ENCODE results near the gene ZNF354C. TPM values are rescaled to one million over a fixed set of nuclear protein-coding genes. Genes with fewer than 3 reads are reported as not detected.

The ZNF354C gene
- polyA plus RNA-seq, 3 donors: 0.25 to 0.48 (median 0.31) TPM

DNA sequence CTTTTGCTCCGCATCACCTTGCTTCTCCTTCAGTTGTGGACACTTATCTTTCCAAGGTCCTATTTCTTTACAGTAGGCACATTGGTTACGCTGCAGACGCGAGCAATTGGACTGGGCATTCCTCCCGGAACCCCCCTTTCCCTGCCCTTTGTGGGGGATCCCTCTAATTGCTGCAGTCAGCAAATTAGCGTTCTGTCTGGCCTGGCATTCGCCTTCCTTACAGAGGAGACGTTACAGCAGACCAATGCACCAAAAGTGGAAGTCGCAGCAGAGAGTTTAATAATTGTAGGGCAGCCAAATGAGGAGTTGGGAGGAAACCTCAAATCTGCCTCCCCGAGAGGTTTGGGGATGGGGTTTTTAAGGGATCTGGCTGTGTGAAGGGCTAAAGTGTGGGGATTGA is 5.3 kb upstream of the ZNF354C start:
- TF ChIP-seq CTCF (IDR thresholded peaks at IDR 0.05): no peak
- no peak overlapping the region for H3K4me3 ChIP-seq (replicated peaks in 1 of 3; ENCODE audit: low read depth in 2 of 3, low read length in 3 of 3)
- Mint-ChIP-seq H3K4me1 (peaks cover 4% of the 10 kb centered on the region), H3K36me3 (peaks cover 2 to 4% of the 10 kb centered on the region in 2 donors), H3K27me3 (ENCODE audit: low read depth in 3 of 3) (peaks cover 3 to 6% (median 3%) of the 10 kb centered on the region in 3 donors), H3K9me3 (peaks cover 28 to 85% (median 75%) of the 10 kb centered on the region in 7 donors), H3K27ac (no peak overlapping the region), H3K4me3 (no peak overlapping the region)
- H3K79me2 ChIP-seq (ENCODE audit: insufficient read depth, low read length): no peaks in the 10 kb centered on the region
- WGBS (ENCODE audit: insufficient coverage): 93% methylated on average over 9 of the region's 10 CpGs
- H3K4me1 ChIP-seq (ENCODE audit: control insufficient read depth in 1 of 2, insufficient read depth in 2 of 2, low read length in 2 of 2): no peaks in the 10 kb centered on the region
- peaks cover 61 to 93% of the 10 kb centered on the region in 2 donors for H3K9me3 ChIP-seq (replicated peaks in 1 of 2; ENCODE audit: control insufficient read depth in 1 of 2, insufficient read depth in 1 of 2, low read length in 2 of 2)
- no peak overlapping the region for H2AFZ ChIP-seq (ENCODE audit: insufficient read depth, low read depth, low read length, poor library complexity, severe bottlenecking)
- H3K9ac ChIP-seq (ENCODE audit: insufficient read depth, low read length, poor library complexity, severe bottlenecking): no peak overlapping the region
- no peak overlapping the region for H3K27ac ChIP-seq (ENCODE audit: low read depth in 1 of 2, low read length in 2 of 2)
- intact Hi-C loops (cut with micrococcal nuclease): no loop called here
- H4K20me1 ChIP-seq (ENCODE audit: insufficient read depth, low read length): no peaks in the 10 kb centered on the region
- no peak for DNase-seq
- H3K27me3 ChIP-seq (ENCODE audit: control insufficient read depth in 2 of 2, insufficient read depth in 2 of 2, low read length in 2 of 2): no peaks in the 10 kb centered on the region
- H3K4me2 ChIP-seq (replicated peaks; ENCODE audit: extremely low read depth, low read length, poor library complexity, severe bottlenecking): no peak overlapping the region
- H3K36me3 ChIP-seq (replicated peaks in 1 of 2; ENCODE audit: control insufficient read depth in 1 of 2, insufficient read depth in 2 of 2, low read length in 2 of 2): no peaks in the 10 kb centered on the region

- no peaks in the 10 kb centered on the region for H3K27me3 ChIP-seq (ENCODE audit: control insufficient read depth in 2 of 2, insufficient read depth in 2 of 2, low read length in 2 of 2)
- no peak overlapping the region for H3K4me3 ChIP-seq (replicated peaks in 1 of 3; ENCODE audit: low read depth in 2 of 3, low read length in 3 of 3)
- H3K4me2 ChIP-seq (replicated peaks; ENCODE audit: extremely low read depth, low read length, poor library complexity, severe bottlenecking): no peak overlapping the region
- H3K9ac ChIP-seq (ENCODE audit: insufficient read depth, low read length, poor library complexity, severe bottlenecking): no peak overlapping the region
- no peaks in the 10 kb centered on the region for H3K36me3 ChIP-seq (replicated peaks in 1 of 2; ENCODE audit: control insufficient read depth in 1 of 2, insufficient read depth in 2 of 2, low read length in 2 of 2)
- Mint-ChIP-seq H3K27me3 (ENCODE audit: low read depth in 3 of 3) (peaks cover 3 to 6% (median 3%) of the 10 kb centered on the region in 3 donors), H3K4me1 (peaks cover 4% of the 10 kb centered on the region), H3K27ac (no peak overlapping the region), H3K36me3 (peaks cover 2 to 4% of the 10 kb centered on the region in 2 donors), H3K9me3 (peaks cover 28 to 87% (median 75%) of the 10 kb centered on the region in 7 donors), H3K4me3 (no peak overlapping the region)
- H3K27ac ChIP-seq (ENCODE audit: low read depth in 1 of 2, low read length in 2 of 2): no peak overlapping the region
- no peak for TF ChIP-seq CTCF (IDR thresholded peaks at IDR 0.05)
- intact Hi-C loops (cut with micrococcal nuclease): no loop called here
- no peaks in the 10 kb centered on the region for H4K20me1 ChIP-seq (ENCODE audit: insufficient read depth, low read length)
- WGBS (ENCODE audit: insufficient coverage): 60% methylated on average over 1 of the region's 3 CpGs
- H2AFZ ChIP-seq (ENCODE audit: insufficient read depth, low read depth, low read length, poor library complexity, severe bottlenecking): no peak overlapping the region
- no peak for DNase-seq
- no peaks in the 10 kb centered on the region for H3K79me2 ChIP-seq (ENCODE audit: insufficient read depth, low read length)
- peaks cover 0 to 1% of the 10 kb centered on the region in 2 donors for H3K4me1 ChIP-seq (ENCODE audit: control insufficient read depth in 1 of 2, insufficient read depth in 2 of 2, low read length in 2 of 2)
- peaks cover 61 to 88% of the 10 kb centered on the region in 2 donors for H3K9me3 ChIP-seq (replicated peaks in 1 of 2; ENCODE audit: control insufficient read depth in 1 of 2, insufficient read depth in 1 of 2, low read length in 2 of 2)
Observed at GRCh38 chr5:179055436-179055835, 4.7 kb upstream of the ZNF354C start.

Data from CD14-positive monocyte (primary cell).